ENCODE results near the gene CAMSAP1. TPM values are rescaled to one million over a fixed set of nuclear protein-coding genes. Genes with fewer than 3 reads are reported as not detected.

CAMSAP1 gene
- total RNA-seq, 1 donor from 2014 or later = 34.8 TPM

DNA sequence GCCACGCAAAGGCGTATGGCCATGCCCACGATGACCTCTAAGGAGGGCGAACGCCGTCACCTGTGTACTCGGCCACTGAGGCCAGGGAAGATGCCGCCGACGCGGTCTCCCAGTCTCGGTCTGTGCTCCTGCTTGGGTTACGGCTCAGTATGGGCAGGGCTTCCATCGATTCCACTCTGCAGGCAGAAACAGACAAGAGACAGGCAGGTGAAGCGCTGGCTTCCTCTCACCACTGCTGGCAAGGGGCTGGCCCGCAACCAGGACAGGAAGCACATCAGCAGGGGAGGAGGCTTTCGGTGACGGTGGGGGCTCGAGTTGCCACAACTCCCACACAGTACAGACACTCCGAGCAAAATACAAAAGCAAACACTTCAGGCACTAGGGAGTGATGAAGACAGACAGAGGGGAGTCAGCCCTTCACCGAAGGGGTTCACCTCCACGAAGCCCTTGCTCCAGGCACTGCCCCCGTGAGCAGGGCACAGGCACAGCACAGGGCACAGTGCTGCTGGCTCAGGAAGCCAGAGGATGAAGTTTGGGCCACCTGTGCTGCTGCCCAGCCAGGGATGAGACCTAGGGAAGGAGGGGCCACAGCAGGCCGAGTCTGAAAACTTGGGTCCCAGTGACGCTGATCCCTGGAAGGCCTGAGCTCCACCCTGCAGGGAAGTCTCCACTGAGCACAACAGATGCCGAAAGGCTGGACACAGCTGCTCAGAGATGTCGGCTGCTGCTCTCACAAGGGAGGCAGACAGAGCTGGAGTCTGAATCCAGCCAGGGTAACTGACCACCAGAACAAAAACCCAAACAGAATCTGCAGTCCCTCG, 91.3 kb downstream of the CAMSAP1 start:
- H4K20me1 ChIP-seq (ENCODE audit: insufficient read depth, low read length) = peaks cover 27% of the 10 kb centered on the region
- FAIRE-seq = no peak

DNA sequence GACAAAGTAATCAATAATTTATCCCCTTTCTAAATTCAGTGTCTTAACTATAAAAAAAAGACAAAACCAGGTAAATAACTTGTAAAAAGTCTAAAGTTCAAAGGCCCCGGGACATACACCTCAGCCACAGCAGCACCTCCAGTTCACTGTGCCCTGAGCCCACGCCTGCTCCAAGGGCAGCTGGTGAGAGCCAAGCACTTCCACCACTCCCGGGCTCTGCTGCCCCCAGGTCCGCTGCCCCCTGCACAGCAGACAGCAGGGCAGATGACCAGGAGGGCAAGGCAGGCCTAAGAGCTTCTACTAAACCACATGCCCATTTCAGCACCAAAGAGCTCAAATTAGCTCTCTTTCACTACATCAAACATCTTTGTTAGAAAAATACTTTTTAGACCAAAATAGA, 91.9 kb downstream of the CAMSAP1 start:
- Mint-ChIP-seq H3K4me3 (ENCODE audit: unreplicated experiment) (no peak overlapping the region), H3K4me1 (ENCODE audit: low read depth, unreplicated experiment) (no peaks in the 10 kb centered on the region), H3K27ac (ENCODE audit: unreplicated experiment) (no peak overlapping the region), H3K36me3 (ENCODE audit: low read depth, unreplicated experiment) (peaks cover 28% of the 10 kb centered on the region), H3K9me3 (ENCODE audit: unreplicated experiment) (no peaks in the 10 kb centered on the region), H3K27me3 (ENCODE audit: low read depth, unreplicated experiment) (no peaks in the 10 kb centered on the region)
- Histone ChIP-seq H3K27ac (ENCODE audit: low read depth, low read length) (no peak overlapping the region), H2AFZ (ENCODE audit: low read depth, low read length) (no peak overlapping the region), H3K9me3 (ENCODE audit: insufficient read depth, low read depth, low read length) (no peaks in the 10 kb centered on the region), H3K36me3 (ENCODE audit: insufficient read depth, low read length) (peaks cover 13% of the 10 kb centered on the region), H3K79me2 (ENCODE audit: insufficient read depth, low read length) (no peaks in the 10 kb centered on the region), H3K4me2 (ENCODE audit: low read length) (no peak overlapping the region), H3K9ac (ENCODE audit: low read length) (no peak overlapping the region), H3K4me1 (ENCODE audit: insufficient read depth, low read length) (no peaks in the 10 kb centered on the region), H3K4me3 (ENCODE audit: insufficient read depth, low read depth, low read length) (no peak overlapping the region), H4K20me1 (ENCODE audit: insufficient read depth, low read length) (peaks cover 22% of the 10 kb centered on the region), H3K27me3 (ENCODE audit: insufficient read depth, low read length) (no peaks in the 10 kb centered on the region)
- no peak for TF ChIP-seq EZH2 (IDR thresholded peaks at IDR 0.05; ENCODE audit: insufficient read depth, low read length)
- TF ChIP-seq, protein P1, sequence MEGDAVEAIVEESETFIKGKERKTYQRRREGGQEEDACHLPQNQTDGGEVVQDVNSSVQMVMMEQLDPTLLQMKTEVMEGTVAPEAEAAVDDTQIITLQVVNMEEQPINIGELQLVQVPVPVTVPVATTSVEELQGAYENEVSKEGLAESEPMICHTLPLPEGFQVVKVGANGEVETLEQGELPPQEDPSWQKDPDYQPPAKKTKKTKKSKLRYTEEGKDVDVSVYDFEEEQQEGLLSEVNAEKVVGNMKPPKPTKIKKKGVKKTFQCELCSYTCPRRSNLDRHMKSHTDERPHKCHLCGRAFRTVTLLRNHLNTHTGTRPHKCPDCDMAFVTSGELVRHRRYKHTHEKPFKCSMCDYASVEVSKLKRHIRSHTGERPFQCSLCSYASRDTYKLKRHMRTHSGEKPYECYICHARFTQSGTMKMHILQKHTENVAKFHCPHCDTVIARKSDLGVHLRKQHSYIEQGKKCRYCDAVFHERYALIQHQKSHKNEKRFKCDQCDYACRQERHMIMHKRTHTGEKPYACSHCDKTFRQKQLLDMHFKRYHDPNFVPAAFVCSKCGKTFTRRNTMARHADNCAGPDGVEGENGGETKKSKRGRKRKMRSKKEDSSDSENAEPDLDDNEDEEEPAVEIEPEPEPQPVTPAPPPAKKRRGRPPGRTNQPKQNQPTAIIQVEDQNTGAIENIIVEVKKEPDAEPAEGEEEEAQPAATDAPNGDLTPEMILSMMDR (IDR thresholded peaks at IDR 0.05; ENCODE audit: insufficient read depth, low read depth, low read length) = no peak
- FAIRE-seq = no peak
- DNase-seq (ENCODE audit: low read depth) = no peak

More for the DNA sequence above, 91.3 kb downstream of the CAMSAP1 start:
- no peak overlapping the region for H3K4me3 ChIP-seq (ENCODE audit: insufficient read depth, low read depth, low read length)
- Mint-ChIP-seq H3K9me3 (ENCODE audit: unreplicated experiment) (no peaks in the 10 kb centered on the region), H3K27ac (ENCODE audit: unreplicated experiment) (no peak overlapping the region), H3K4me3 (ENCODE audit: unreplicated experiment) (no peak overlapping the region), H3K4me1 (ENCODE audit: low read depth, unreplicated experiment) (no peaks in the 10 kb centered on the region), H3K27me3 (ENCODE audit: low read depth, unreplicated experiment) (no peaks in the 10 kb centered on the region), H3K36me3 (ENCODE audit: low read depth, unreplicated experiment) (peaks cover 25% of the 10 kb centered on the region)
- H3K4me2 ChIP-seq (ENCODE audit: low read length) = no peak overlapping the region
- H3K27ac ChIP-seq (ENCODE audit: low read depth, low read length) = no peak overlapping the region
- no peaks in the 10 kb centered on the region for H3K27me3 ChIP-seq (ENCODE audit: insufficient read depth, low read length)
- H3K9ac ChIP-seq (ENCODE audit: low read length) = no peak overlapping the region
- DNase-seq (ENCODE audit: low read depth) = no peak
- H3K4me1 ChIP-seq (ENCODE audit: insufficient read depth, low read length) = no peaks in the 10 kb centered on the region
- peaks cover 13% of the 10 kb centered on the region for H3K36me3 ChIP-seq (ENCODE audit: insufficient read depth, low read length)
- no peak for TF ChIP-seq EZH2 (IDR thresholded peaks at IDR 0.05; ENCODE audit: insufficient read depth, low read length)
- TF ChIP-seq, protein P1 (IDR thresholded peaks at IDR 0.05; ENCODE audit: insufficient read depth, low read depth, low read length) = no peak
- no peaks in the 10 kb centered on the region for H3K79me2 ChIP-seq (ENCODE audit: insufficient read depth, low read length)
- H3K9me3 ChIP-seq (ENCODE audit: insufficient read depth, low read depth, low read length) = no peaks in the 10 kb centered on the region
- H2AFZ ChIP-seq (ENCODE audit: low read depth, low read length) = no peak overlapping the region
